NCI-H774 (cell line): ENCODE measurements around the gene IGF1R.

Source experiments
- DNase-seq: peaks from one replicate; lab custom pipeline; 2025; lab: John Stamatoyannopoulos, UW

The IGF1R gene

DNA sequence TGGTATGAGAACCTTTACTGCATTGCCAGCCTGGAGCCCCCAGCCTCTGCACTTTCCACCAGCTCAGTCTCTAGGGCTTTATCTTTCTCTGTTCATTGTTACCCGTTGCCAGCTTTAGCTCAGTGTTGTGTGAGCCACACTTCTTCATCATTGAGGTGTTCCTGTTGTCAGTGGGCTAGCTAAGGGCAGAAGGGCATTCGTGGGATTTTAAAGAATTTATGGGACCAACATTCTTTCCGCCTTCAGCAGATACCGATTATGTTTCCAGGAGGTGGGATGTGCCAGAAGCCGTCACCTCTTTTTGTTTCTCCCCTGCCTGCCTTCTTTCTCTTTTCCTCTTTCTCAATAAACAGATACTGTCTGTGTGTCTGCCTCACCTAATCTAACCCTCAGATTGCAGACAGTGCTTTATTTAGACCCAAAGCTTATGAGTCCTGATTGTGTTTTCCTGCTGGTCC lies 294.7 kb downstream of the IGF1R start:
- DNase-seq: no peak

DNA sequence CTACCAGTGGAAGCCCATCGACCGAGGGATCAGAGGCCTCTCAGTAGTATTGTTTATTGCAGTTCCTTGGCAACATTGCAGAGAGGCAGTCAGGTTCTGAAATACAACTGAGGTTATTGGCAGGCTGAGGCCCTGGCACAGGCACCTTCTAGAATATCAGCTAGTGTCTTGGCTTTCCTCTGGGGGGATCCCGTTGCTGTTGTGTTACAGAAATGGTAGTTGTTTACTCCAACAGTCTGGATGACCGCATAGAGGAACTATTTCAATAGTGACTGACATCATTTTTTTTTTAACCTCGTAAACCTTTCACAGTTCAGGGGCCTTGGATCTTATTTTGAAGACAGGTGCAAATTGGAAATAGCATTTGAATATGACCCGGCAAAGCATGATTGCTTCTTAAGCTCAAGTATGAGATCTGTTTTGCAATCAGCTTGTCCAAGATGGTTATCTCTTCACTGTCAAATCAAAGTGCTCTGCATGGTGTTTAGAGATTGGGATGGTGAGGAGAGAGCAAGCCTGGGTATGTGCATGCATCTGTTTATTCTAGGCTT lies 295.3 kb downstream of the IGF1R start:
- no peak for DNase-seq

DNA sequence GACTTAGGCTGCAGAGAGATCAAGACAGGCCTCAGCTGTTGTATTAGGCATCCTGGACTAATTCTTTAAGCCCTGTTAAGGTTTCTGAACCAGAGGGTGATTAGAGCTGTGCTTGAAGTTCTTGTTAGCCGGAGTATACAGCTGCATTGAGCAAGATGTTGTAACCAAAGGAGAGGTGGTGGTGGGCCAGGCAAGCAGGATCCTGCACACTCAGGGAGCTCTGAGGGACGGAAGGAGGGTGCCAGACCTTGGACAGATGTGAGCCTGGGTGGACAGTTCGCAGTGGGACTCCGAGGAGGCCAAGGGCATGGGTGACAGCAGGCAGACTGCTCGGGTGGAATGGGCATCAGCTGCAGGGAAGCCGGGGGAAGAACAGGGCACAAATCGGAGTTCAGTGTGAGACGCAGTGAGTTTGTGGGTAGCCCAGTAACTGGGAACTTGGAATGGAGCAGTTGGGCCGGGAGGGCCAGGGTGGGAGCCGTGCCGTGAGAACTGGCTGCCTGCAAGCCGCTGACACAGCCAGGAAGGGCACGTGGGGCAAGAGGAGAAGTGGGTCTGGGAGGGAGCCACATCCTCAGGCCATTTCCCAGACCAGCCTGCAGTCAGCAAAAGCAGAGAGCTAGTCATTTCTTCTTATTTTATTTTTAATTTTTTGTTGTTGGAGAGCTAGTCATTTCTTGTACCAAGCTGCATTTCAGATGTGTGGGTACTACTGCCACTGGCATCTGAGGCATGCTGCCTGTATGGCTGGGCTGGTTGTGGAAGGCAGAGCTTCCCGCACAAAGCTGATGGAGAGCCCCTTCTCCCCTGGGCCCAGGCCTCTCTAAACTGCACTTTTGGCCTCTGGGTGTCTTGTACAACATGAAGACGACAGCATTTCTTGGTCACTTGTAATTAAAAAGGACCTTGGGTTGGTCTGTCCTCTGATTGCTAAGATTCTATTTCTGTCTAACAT lies 298.2 kb downstream of the IGF1R start:
- no peak for DNase-seq

DNA sequence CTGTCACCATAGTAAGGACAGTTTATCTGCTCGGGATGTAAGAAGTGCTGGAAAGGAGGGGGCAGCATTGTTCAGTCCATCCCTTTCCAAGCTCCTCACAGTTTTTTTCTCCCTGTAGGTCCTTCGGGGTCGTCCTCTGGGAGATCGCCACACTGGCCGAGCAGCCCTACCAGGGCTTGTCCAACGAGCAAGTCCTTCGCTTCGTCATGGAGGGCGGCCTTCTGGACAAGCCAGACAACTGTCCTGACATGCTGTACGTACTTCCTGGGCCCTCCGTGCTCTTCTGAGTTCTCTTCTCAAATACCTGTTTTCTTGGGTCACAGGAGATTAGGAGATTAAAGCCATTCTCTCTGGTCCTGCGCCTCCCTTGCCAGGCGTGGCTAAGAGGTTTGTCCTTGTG lies 300.1 kb downstream of the IGF1R start:
- no peak for DNase-seq

DNA sequence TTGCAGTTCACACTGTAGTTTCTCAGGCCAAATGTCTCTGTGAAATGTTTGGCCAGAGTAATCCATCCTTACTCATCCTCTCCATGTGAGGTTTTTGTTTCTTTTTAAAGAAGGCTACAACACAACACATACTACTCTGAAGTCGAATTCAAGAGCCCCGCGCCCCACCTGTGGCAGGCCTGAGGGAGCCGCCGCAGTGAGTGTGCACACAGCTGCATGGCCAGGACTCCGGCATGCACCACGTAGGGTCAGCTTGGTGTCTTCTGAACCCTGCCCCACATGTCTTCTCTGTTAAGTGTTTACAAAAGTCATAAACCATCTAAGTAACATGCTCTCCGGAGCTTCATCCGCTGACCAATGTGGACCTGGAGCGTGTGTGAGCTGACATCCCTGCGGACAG lies 300.6 kb downstream of the IGF1R start:
- no peak for DNase-seq

DNA sequence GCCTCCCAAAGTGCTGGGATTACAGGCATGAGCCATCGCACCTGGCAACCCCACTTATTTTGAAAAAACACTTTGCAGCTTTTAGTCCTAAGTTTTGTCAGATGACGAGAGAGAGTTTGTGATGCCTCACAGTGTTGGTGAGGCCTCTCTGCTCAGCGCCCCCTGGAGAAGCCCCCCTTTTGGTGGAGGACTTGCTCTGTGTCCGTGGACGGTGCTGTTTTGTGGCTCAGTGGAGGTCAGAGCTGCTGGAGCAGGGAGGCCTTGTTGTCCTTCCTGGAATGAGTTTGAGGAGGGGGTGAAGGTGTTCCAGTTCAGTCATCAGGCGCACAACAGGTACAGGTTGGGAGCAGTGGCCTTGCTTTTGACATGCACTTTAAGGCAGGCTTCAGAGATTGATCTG lies 301.3 kb downstream of the IGF1R start:
- no peak for DNase-seq

DNA sequence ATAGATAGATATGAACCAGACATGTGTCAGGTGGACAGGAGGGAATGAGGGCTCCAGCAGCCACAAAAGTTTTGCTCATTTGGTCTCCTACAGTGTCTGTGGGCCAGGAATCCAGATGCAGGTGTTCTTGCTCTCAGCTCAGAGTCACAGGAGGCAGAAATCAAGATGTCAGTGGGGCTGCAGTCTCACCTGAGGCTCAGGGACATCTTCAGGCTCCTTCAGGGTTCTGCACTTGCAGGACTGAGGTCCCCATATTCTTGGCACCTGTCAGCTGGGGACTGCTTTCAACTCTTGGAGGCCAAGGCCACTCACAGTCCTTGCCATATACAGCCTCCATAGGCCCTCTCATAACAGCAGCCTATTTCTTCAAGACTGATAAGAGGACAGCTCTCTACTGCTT lies 301.9 kb downstream of the IGF1R start:
- DNase-seq: no peak

DNA sequence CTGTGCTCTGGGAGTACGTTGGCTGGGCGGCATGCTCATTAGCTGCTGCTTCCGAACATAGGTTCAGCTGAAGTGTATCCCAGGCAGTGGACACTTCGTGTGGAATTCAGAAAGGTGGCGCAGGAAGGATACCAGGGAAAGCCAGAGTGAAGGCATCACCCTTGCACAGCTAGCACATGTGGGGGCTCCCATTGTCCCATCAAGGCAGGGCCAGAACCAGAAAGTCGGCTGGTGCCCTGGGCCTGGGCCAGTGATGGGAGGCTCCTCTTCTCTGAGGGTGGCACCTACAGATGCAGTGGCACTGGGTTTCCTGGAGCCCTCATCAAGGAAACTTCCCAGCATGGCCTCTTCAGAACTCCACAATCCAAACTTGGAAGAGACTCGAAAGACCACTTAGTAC lies 302.7 kb downstream of the IGF1R start:
- no peak for DNase-seq

DNA sequence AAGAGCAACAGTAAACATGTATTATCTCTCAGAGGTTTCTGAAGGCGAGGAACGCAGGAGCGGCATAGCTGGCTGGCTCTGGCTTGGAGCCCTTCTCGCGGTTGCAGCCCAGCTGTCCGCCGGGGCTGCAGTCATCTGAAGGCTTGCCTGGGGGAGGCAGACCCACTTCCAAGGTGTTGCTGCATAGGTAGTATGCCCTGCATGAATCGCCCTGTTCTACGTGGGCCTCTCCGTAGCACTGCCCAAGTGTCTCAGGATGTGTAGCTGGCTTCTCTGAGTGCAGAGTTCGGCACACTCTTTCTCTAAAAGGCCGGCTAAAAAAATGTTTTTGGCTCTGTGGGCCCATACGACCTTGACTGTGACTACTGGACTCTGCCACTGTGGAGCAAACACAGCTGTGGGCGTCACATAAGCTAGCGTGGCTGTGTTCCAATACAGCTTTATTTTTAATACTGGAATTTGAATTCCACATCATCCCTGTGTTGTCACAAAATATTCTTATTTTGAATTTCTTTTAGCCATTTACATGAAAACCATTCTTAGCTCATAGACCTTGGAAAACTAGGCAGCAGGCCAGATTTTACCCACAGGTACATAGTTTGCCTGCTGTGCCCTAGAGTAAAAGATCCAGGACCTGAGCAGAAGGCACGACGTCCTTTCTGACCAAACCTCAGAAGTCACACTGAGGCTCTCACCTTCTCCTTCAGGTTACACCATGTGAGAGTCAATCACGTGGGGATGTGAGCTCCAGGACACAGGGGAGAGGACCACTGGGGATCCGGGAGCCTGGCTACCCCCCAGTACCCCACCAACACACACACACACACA lies 303.4 kb downstream of the IGF1R start:
- no peak for DNase-seq

DNA sequence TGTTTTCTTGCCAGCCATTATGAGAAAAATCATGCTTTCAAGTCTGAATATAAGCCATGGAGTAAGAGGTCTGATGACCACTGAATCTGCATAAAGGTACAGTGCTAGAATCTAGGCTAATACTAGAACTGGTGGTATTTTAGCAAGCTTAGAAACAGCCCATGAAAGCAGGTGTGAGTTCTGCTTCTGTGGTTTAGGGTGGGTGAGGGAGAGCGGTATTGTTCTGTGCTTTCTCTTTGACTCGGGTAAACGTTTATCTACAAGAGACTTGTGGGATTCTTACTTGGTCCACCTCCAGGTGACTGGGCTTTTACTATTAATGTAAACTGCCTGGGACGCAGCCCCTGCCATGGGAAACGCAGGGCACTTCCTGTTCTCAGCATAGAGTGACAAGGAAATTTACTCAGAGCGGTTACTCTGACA lies 304.1 kb downstream of the IGF1R start:
- no peak for DNase-seq

DNA sequence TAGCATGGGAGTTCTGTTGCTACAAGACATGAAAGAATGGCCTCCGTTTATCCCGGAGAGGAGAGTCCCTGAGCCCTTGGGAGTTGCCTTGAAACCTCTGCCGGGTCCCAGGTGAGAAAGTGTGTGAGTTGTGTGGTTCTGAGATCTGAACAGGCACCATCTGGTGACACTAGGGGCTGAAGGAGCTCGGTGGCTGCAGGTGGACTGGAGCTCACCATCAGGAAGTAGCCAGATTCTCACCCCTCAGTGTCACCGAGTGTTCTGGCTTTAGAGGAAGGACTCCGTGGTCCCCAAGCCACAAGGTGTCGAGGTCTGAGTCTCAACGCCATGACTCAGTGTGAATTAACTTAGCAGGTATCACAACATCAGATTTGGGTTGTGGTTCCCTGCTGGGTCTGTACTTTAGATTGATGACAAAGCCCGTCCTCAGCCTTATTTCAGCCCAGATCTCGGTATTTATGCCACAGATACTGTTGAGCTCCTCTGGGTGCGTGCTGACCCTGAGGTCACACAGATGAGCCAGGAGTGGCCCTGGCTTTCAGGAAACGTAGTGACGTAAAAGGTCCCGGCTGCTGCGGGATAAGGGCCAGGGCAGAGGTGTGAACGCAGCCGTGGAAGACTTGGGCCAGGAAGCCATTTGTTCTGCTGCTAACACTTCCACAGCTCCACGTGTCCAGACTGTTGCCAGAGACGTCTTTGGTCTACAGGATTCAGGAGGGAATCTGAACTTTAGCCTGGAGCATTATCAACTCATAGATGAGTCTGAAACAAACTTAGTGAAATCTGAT lies 304.9 kb downstream of the IGF1R start:
- no peak for DNase-seq

DNA sequence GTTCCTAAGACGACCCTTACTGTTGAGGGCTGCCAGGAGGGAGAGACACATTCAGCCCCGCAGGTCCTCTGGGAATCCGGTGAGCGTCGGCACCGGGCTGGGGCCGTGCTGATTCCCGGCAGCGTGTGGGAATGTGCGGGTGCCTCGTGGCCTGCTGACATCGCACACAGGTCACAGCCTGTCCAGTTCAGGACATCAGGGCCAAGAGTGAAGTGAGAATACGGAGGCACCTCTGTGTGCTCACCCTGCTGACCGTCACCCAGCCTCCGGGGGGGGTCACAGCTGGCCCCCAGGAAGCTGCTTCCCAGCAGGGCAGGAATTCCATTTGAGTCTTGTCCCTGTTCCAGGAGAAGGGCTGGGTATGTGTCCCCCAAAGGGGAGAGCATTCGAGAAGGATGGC lies 305.6 kb downstream of the IGF1R start:
- no peak for DNase-seq

DNA sequence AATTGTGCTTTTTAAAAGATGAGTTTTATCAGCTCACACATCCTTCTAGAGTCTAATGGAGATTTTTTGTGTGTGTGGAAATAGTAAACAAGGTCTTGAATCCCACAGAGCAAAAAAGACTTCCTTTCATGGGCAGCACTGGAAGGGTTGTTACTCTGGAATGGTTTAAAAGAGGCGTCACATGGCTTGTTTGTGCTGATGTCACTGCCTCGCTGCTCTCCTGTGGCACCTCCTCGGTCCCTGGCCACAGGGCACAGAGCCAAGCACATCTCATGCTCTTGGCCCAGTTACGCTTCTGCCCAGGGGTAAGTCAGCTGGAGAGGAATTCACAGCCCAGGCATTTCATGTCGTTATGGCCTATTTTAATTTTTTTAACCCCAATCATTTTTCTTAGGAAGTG lies 306.1 kb downstream of the IGF1R start:
- no peak for DNase-seq

DNA sequence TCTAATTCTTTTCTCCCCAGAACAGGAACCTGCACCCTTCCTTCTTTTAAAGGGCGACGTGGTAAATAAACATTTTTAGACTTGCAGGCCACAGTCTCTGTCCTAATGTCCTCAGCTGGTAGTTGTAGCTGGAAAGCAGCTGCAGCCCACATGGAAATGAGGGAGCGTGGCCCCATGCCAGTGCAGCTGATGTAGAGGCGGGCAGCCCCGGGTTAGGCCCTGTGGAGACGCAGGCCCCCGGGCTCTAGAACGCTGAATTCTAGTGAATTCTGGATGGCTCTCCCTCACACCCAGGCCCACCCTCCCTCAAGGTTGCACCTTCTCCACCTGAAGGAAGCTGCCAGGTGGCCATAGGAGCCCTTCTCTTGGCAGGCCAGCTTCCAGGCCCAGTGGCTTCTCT lies 307.0 kb downstream of the IGF1R start:
- DNase-seq: no peak

DNA sequence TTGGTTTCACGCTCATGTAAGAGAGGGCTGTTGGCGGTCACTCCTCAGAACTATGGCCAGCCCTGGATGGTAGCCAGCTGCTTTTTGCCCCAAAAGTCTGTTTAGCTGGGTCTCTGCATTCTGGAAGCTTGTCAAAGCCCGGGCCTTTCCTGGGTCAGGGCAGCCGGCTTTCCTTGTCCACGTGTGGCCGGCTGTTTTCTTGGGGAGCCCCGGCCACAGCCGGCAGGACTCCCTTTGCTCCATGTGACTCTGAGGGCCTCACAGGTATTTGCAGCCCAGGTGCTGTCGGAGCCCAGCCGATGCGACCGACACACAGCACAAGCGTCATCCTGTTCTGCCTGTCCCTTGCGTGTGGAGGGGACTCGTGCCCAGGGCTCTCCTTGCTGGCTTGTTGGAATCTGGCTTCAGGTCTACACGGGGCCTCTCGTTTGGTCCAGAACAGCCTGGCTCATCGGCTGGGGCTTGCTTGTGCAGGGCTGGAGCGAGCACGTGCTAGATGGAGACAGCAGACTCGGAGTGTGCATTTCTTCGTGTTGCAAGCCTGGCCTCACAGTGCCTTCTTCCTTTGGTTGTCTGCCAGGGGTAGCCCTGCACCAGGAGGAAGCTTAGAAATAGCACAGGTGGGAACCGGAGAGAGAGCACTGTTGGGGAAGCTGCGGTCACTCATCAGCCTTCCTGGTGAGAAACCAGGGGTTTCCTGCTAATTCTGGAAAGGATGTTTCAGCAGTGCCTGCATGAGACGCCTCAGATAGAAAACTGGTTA lies 307.8 kb downstream of the IGF1R start:
- DNase-seq: no peak

DNA sequence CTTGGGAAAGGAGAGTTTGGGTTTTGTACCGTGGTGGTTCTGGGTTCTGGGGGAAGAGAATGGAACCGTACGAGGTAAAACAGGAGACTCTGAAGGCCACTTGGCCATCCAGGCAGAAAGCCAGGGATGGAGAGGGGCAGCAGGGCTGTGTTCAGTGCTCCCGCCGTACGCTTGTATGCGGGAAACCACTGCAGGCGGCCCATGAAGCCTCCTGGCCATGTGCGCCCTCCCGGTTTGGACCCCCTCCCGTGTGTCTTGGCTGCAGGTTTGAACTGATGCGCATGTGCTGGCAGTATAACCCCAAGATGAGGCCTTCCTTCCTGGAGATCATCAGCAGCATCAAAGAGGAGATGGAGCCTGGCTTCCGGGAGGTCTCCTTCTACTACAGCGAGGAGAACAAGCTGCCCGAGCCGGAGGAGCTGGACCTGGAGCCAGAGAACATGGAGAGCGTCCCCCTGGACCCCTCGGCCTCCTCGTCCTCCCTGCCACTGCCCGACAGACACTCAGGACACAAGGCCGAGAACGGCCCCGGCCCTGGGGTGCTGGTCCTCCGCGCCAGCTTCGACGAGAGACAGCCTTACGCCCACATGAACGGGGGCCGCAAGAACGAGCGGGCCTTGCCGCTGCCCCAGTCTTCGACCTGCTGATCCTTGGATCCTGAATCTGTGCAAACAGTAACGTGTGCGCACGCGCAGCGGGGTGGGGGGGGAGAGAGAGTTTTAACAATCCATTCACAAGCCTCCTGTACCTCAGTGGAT lies 308.6 kb downstream of the IGF1R start:
- no peak for DNase-seq

DNA sequence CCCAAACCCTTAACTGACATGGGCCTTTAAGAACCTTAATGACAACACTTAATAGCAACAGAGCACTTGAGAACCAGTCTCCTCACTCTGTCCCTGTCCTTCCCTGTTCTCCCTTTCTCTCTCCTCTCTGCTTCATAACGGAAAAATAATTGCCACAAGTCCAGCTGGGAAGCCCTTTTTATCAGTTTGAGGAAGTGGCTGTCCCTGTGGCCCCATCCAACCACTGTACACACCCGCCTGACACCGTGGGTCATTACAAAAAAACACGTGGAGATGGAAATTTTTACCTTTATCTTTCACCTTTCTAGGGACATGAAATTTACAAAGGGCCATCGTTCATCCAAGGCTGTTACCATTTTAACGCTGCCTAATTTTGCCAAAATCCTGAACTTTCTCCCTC lies 309.3 kb downstream of the IGF1R start:
- no peak for DNase-seq

DNA sequence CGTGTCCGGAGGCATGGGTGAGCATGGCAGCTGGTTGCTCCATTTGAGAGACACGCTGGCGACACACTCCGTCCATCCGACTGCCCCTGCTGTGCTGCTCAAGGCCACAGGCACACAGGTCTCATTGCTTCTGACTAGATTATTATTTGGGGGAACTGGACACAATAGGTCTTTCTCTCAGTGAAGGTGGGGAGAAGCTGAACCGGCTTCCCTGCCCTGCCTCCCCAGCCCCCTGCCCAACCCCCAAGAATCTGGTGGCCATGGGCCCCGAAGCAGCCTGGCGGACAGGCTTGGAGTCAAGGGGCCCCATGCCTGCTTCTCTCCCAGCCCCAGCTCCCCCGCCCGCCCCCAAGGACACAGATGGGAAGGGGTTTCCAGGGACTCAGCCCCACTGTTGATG lies 309.7 kb downstream of the IGF1R start:
- DNase-seq: no peak

DNA sequence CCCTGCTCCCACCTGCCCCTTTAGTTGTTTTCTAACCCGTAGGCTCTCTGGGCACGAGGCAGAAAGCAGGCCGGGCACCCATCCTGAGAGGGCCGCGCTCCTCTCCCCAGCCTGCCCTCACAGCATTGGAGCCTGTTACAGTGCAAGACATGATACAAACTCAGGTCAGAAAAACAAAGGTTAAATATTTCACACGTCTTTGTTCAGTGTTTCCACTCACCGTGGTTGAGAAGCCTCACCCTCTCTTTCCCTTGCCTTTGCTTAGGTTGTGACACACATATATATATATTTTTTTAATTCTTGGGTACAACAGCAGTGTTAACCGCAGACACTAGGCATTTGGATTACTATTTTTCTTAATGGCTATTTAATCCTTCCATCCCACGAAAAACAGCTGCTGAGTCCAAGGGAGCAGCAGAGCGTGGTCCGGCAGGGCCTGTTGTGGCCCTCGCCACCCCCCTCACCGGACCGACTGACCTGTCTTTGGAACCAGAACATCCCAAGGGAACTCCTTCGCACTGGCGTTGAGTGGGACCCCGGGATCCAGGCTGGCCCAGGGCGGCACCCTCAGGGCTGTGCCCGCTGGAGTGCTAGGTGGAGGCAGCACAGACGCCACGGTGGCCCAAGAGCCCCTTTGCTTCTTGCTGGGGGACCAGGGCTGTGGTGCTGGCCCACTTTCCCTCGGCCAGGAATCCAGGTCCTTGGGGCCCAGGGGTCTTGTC lies 310.7 kb downstream of the IGF1R start:
- no peak for DNase-seq

DNA sequence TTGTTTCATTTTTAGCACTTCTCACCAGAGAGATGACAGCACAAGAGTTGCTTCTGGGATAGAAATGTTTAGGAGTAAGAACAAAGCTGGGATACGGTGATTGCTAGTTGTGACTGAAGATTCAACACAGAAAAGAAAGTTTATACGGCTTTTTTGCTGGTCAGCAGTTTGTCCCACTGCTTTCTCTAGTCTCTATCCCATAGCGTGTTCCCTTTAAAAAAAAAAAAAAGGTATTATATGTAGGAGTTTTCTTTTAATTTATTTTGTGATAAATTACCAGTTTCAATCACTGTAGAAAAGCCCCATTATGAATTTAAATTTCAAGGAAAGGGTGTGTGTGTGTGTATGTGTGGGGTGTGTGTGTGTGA lies 311.3 kb downstream of the IGF1R start:
- DNase-seq: no peak
